GM12878 (cell line): Measurements from ENCODE around the gene PAK5.

Experiments used
- CTCF ChIP-seq, 3 experiments: IDR thresholded peaks in 2 of 3; conservative IDR thresholded peaks in 1 of 3; 2 replicates each; pipeline ENCODE4 v1.5.1; 2011; ENCODE audit warnings: low read depth in 3 of 3, low read length in 3 of 3, mild to moderate bottlenecking in 3 of 3, control low read depth in 2 of 3, moderate library complexity in 2 of 3, inconsistent platforms in 1 of 3, mixed read lengths in 1 of 3; ENCODE audit not compliant: control insufficient read depth in 2 of 3, insufficient read depth in 1 of 3; ENCODE audit errors: extremely low read depth in 1 of 3
- EP300 ChIP-seq, 2 experiments: fragments of 150-350 bp in 1 of 2; IDR thresholded peaks; 2 replicates each; pipeline ENCODE4 v1.6.1; 2011 to 2012; ENCODE audit warnings: low read depth in 2 of 2, low read length in 2 of 2, borderline replicate concordance in 1 of 2, improper control_type of control experiment in 1 of 2, inconsistent platforms in 1 of 2; ENCODE audit not compliant: control insufficient read depth in 1 of 2
- FOS ChIP-seq: IDR thresholded peaks from 3 replicates; pipeline ENCODE4 v1.6.1; 2011; ENCODE audit warnings: borderline replicate concordance; ENCODE audit not compliant: insufficient read length; ENCODE audit errors: extremely low read depth
- NRF1 ChIP-seq: conservative IDR thresholded peaks from 2 replicates; pipeline ENCODE4 v1.6.1; 2011; ENCODE audit warnings: mild to moderate bottlenecking, low read depth, low read length, improper control_type of control experiment
- ZZZ3 ChIP-seq: IDR thresholded peaks from 2 replicates; pipeline ENCODE4 v1.6.1; 2011; ENCODE audit warnings: low read depth; ENCODE audit not compliant: control insufficient read depth, insufficient read length

DNA sequence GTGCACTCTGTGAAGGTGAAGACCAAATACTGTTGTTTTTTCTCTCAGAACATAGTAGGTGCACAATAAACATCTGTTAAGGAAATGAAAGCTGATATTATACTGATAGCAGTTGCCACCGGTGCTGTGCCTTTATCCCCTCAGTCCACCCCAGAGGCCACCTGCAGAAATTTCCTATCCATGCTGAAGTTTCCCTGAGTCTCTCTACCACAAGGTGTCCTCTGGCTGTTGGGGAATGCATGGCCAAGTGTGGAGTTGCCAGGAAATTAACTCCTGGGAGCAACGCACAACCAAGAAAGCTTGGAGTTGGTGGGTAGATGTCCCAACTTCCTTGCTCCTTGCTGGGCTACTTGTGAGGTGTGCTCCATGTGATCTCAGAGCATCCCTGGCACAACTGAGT lies 210.3 kb downstream of the PAK5 start:
- no peak for TF ChIP-seq FOS
- no peak for TF ChIP-seq NRF1
- no peak for TF ChIP-seq EP300 (IDR thresholded peaks at IDR 0.05; ENCODE audit: borderline replicate concordance in 1 of 2, control insufficient read depth in 1 of 2, low read depth in 2 of 2, low read length in 2 of 2)
- TF ChIP-seq CTCF (IDR thresholded peaks at IDR 0.05 in 2 of 3, conservative IDR thresholded peaks at IDR 0.05 in 1 of 3; ENCODE audit: control insufficient read depth in 2 of 3, extremely low read depth in 1 of 3, insufficient read depth in 1 of 3, low read depth in 3 of 3, low read length in 3 of 3): no peak
- no peak for TF ChIP-seq ZZZ3
